SKM-1 treated with dmso at 0.1 percent for 144 hours (cell line): ENCODE results near the gene UBXN7.
"Not testable (repeated sequence)": the region's sequence is repeated elsewhere in the genome, so short reads cannot be mapped to it uniquely, and the experiment has no call there.

ENCODE experiments used
- DNase-seq: peaks from one replicate; lab custom pipeline; 2025; ENCODE audit not compliant: unreplicated experiment; lab: John Stamatoyannopoulos, UW

Gene UBXN7

DNA sequence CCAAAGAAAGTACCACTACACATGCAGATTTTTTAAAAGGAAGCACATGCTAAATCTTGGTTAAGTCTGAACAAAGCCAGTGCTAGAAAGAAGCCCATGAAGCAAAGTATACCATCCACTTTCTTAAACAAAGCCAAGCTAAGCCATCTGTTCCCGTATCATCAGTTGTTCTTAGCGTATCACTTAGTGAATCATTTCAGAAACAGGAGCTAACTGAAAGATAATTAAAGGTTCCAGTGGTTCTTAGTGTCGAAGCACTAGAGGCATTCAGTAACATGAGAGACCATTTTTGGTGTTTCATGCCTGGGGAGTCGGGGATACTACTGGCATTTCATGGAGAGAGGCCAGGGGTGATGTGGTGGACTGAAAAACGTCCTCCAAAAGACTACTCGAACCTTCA is 12.8 kb downstream of the UBXN7 start:
- DNase-seq: no peak

DNA sequence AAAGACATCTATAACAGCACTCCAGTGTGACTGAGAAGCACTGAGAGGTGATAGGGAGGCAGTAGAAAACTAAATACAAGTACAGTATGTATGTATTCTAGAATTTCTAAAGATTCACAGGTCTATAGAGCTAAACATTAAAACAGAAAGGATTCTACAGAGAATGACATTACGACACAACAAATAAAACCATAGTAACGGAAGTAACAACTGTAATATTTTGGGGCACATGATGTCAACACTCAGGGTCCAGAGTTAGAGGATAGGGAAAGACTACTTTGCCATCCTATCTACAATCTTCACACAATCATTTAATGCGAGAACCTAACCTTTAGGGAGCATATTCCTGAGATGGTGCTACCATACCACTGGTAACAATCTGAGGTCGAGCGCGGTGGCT is 13.6 kb downstream of the UBXN7 start:
- no peak for DNase-seq

DNA sequence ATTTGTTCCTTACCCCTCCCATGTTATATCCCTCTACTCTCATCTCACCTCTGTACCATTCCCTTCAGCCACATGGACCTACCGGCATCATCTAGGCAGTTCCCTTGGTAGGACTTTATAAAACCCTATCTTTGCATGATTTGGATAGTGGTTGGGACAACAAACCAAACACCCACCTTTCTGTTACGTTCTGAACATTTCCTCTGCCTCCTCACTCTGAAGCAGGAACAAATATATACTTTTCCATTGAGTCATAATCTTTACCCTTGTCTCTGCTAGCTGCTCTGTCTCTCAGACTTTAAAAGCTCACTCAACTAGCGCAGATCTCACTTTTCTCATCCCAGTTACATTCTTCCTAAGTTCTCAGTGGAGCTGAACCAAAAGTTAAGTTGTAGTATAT is 17.8 kb downstream of the UBXN7 start:
- DNase-seq: no peak

DNA sequence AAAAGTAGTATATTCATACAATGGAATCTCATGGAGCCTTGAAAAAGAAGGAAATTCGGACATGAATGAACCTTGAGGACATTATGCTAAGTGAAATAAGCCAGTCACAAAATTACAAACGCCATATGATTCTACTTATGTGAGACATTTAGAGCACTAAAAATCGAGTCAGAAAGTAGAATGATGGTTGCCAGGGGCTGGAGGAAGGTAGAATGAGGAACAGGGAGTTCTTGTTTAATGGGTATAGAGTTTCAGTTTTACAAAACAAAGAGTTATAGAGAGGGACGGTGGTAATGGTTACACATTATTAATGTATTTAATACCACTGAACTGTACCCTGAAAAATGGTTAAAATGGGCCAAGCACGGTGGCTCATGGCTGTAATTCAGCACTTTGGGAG is 19.5 kb downstream of the UBXN7 start:
- DNase-seq: no peak

DNA sequence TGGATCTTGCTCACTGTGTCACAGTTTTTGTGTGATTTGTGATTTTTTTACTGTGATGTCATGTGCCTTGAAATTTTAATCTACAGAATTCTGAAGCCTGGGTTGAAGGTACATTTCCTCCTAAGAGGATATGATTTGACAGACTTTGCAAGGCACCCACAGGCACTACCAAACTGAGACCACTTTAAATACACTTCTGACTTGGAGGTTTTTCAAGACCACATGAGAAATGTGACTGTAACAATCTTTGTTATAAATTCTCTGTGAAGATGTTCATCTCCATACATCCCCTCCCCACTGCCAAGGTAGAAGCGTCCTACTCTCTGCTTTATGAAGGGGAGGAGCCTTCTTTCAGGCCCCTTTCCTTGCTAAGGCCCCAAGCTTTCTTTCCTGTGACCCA is 22.8 kb downstream of the UBXN7 start:
- DNase-seq: no peak

DNA sequence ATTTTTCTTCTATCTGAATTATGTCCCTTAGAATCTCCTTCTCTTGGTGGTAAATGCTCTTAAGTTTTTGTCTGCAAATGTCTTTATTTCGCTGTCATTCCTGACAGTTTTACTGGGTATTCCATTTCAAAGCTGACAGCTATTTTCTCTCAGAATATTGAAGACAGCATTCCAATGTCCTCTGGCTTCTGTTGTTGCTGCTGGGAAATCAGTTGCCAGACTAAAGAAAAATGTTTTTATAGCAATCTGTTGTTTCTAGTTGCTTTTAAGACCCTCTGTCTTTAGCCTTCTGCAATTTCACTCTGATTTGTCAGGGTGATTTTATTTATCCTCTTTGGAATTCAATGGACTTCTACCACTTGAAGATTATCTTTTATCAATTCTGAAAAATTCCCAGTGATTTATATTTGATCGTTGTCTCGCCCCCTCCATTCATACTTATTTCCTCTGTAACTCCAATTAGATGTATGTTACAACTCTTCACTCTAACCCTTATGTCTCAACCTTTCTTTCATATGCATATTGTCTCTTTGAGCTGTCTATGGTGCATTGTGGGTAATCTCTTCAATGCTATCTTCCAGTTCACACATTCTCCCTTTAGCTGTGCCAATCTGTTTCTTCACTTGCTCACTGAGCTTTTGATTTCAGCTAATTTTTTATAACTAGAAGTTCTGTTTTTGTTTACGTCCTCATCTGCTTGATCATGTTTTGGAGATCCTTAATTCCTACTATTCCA is 23.5 kb downstream of the UBXN7 start:
- DNase-seq: no peak

DNA sequence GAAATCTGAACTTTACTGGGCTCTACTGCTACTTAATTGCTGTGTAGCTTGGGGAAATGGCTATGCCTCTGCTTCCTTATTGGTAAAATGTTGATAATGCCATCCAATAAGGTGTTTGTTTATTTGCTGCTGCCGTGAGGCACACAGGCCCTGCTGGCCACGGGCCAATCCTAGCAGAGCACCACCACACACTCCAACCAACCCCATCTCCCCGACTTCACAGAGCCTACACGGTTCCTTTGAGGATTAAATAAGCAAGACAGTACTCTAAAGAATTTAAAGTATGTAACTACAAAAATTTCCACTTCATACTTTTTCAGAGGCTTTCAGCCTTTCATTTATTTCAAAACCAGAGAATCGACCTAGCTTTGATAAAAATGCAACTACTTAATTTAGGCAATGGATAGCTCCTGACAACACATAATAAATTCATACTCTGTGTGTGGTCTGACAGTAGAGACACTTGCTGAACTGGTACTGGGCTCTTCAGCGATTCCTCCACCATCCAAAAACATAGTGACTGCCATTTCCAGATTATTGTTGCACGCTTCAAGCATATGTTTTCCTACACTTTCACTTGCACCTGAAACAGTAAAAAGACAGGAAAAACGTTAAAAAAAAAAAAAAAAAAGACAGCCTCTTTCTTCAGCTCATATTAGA is 25.3 kb downstream of the UBXN7 start:
- no peak for DNase-seq

DNA sequence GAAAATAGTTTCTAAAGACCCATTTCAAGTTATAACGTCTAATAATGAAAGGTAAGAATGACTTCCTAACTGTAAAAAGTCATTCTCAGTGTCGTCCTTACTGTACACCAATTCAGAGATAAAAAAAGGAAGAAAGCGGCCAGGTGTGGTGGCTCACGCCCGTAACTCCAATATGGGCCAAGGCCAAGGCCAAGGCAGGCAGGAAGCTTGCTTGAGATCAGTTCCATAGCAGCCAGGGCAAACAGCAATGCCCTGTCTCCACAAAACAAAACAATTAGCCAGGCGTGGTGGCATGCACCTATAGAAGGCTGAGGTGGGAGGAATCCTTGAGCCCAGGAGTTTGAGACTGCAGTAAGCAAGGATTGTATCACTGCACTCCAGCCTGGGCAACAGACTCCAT is 31.9 kb downstream of the UBXN7 start:
- DNase-seq: no peak

DNA sequence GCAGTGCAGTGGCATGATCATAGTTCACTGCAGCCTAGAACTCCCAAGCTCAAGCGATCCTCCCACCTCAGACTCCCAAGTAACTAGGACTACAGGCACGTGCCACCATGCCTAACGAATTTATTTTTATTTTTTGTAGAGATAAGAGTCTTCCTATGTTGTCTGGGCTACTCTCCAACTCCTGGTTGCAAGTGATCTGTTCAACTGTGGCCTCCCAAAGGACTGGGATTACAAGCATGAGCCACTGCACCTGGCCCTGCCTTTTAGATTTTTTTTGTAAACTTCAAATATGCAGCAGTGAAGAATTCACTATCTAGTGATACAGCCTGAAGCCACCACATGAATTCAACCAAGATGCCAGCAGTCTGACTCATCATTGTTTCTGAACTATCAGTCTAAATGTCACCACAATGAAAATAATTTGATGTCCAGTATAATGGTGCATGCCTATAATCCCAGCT is 32.7 kb downstream of the UBXN7 start:
- DNase-seq: no peak

DNA sequence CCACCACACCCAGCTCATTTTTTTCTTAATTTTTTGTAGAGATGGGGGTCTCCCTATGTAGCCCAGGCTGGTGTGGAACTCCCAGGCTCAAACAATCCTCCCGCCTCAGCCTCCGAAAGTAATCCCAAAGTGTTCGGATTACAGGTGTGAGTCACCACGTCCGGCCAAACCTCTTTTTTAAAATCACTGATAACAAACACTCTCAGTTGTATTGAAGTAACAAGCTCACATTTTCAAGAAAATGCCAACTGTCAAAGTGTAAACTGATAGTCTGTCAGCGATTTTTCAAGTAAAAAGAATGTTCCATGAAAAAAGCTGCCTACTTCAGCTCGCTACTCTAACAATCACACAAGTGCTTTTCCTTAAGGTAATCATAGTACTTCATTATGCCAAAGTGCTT is 33.4 kb downstream of the UBXN7 start:
- no peak for DNase-seq

DNA sequence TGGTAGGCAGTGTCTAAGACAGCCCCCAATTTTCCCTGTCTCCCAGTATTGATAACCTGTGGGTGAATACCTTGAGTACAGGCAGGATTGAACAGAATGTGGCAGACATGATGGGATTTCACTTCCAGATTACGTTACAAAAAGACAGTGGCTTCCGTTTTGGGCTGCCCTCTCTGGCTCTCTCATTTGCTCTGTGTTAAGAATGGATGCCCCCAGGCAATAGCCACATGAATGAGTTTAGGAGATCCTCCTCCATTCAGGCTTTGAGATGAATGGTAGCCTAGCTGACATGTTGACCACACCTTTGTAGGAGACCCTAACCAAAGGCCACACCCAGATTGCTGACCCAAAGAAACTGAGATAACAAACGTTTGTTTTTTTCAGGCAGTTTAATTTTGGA is 34.3 kb downstream of the UBXN7 start:
- no peak for DNase-seq

DNA sequence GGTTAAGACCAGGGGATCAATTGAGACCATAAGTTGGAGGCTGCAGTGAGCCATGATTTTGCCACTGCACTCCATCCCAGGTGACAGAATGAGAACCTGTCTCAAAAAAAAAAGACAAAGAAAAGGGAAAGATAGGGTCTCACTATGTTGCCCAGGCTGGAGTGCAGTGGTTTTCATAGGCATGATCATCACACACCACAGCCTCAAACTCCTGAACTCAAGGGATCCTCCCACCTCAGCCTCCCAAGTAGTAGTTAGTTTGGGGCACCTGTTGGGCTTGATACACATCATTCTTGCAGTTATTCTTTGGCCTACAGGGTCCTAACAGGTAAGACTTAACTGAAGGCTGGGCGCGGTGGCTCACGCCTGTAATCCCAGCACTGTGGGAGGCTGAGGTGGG is 42.1 kb downstream of the UBXN7 start:
- DNase-seq: no peak

DNA sequence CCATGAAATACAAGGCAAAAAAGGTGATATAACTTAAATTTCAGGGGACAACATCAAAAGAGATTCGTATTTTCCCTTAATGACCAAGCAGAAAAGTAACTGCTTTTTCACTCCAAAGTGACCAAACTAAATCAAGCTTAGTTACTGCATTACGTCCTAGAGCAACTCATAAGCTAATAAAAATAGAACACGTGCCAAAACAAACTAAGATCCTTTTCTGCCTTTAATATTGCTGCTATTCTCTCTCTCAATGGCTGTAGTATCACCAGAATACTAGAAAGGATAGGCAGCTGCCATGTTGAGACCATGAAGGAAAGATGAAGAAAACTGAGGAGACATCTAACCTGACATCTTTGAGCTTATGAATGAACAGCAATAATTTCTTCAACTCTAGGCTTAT is 43.3 kb downstream of the UBXN7 start:
- no peak for DNase-seq

DNA sequence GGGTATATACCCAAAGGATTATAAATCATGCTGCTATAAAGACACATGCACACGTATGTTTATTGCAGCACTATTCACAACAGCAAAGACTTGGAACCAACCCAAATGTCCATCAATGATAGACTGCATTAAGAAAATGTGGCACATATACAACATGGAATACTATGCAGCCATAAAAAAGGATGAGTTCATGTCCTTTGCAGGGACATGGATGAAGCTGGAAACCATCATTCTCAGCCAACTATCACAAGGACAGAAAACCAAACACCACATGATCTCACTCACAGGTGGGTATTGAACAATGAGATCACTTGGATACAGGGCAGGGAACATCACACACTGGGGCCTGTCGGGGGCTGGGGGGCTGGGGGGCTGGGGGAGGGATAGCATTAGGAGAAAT is 44.3 kb downstream of the UBXN7 start:
- not testable (repeated sequence) for DNase-seq

DNA sequence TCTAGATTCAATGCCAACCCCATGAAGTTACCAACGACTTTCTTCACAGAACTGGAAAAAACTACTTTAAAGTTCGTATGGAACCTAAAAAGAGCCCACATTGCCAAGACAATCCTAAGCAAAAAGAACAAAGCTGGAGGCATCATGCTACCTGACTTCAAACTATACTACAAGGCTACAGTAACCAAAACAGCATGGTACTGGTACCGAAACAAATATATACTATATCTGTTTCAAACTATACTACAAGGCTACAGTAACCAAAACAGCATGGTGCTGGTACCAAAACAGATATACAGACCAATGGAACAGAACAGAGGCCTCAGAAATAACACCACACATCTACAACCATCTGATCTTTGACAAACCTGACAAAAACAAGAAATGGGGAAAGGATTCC is 45.4 kb downstream of the UBXN7 start:
- DNase-seq: not testable (repeated sequence)

DNA sequence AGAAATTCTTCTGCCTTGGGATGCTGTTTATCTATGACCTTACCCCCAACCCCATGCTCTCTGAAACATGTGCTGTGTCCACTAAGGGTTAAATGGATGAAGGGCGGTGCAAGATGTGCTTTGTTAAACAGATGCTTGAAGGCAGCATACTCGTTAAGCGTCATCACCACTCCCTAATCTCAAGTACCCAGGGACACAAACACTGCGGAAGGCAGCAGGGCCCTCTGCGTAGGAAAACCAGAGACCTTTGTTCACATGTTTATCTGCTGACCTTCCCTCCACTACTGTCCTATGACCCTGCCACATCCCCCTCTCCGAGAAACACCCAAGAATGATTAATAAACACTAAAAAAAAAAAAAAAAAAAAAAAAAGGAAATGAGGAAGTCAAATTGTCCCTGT is 46.2 kb downstream of the UBXN7 start:
- not testable (repeated sequence) for DNase-seq

DNA sequence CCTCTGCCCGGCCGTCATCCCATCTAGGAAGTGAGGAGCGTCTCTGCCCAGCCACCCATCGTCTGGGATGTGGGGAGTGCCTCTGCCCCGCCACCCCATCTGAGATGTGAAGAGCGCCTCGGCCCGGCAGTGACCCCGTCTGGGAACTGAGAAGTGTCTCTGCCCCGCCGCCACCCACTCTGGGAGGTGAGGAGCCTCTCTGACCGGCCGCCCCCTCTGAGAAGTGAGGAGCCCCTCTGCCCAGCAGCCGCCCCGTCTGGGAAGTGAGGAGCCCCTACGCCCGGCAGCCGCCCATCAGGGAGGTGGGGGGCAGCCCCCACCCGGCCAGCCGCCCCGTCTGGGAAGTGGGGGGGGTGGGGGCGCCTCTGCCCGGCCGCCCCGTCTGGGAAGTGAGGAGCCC is 46.8 kb downstream of the UBXN7 start:
- not testable (repeated sequence) for DNase-seq

DNA sequence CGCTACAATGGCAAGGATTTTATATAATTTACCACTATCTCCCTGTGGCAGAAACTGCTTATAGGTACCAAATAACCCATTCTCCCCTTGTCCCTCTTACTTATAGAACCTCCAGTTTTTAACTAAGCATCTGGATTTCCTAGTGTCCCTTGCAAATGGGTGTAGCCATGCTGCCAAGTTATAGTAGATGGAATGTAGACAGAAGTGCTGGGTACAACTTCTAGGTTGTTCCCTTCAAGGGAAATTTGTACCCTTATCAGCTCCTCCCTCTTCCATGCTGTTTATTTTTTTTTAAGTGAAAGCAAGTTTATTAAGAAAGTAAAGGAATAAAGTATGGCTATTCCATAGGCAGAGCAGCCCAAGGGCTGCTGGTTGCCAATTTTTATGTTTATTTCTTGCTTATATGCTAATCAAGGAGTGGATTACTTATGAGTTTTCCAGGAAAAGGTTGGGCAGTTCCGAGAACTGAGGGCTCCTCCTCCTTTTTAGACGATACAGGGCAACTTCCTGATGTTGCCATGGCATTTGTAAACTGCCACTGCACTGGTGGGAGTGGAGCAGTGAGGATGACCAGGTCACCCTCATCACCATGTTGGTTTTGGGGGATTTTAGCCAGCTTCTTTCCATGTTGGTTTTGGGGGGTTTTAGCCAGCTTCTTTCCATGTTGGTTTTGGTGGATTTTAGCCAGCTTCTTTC is 53.9 kb downstream of the UBXN7 start:
- no peak for DNase-seq

DNA sequence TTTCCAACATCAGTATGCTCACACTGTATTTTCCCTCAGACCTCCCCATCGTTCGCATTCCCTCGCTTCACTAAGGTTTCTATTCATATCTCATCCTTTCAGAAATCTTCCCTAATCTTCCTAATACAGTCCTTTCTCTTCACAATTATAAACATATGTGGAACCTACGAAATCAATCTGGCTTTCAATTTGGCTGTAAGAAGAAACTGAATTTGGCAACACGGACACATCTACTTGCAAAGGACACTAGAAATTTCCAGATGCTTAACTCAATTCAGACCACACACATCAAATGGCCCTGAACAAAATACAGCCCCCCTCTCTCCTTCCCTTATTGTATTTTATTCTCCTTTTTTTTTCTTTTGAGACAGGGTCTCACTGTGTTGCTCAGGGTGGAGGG is 54.9 kb downstream of the UBXN7 start:
- DNase-seq: no peak

DNA sequence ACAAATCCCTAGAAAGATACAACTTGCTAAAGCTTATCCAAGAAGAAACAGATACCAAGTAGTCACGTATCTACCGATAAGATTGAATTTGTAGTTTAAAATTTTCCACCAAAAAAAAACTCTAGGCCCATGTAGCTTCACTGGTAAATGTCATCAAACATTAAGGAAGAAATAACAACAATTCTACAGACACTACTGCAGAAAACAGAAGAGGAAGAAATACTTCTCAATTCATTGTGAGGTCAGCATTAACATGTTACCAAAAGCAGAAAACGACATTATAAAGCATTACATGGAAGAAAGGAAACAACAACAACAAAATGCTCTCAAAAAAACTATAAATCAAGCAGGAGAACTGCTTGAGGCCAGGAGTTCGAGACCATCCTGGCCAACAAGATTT is 66.5 kb downstream of the UBXN7 start:
- DNase-seq: no peak

DNA sequence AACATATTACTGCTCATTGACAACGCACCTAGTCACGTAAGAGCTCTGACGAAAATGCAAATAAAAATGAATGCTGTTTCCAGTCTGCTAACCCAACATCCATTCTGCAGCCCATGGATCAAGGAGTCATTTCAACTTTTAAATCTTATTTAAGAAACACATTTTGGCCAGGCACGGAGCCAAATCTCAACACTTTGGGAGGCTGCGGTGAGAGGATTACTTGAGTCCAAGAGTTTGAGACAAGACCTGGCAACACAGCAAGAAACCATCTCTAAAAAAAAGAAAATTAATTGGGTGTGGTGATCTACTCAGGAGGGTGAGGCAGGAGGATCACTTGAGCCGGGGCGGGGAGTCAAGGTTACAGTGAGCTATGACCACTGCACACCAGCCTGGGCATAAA is 71.6 kb downstream of the UBXN7 start:
- no peak for DNase-seq

DNA sequence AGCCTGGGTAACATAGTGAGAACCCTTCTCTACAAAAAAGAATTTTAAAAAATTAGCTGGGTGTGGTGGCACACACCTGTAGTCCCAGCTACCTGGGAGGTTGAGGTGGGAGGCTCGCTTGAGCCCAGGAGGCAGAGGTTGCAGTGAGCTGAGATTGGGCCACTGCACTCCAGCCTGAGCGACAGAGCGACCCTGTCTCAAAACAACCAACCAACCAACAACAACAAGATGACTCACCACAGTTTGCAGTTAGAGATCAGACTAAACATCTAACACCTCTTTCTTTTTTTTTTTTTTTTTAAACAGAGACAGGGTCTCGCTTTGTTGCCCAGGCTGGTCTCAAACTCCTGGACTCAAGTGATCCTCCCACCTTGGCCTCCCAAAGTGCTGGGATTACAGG is 73.7 kb downstream of the UBXN7 start:
- DNase-seq: not testable (repeated sequence)
